Measurements from ENCODE around the gene ITPK1. TPM values are rescaled to one million over a fixed set of nuclear protein-coding genes. Genes with fewer than 3 reads are reported as not detected.
A peak's percentile ranks its signal among the peaks of the same experiment; 100 is the strongest.

The ITPK1 gene
- total and polyA plus RNA-seq, 2 experiments from 2014 or later: 35.9 to 101 TPM

DNA sequence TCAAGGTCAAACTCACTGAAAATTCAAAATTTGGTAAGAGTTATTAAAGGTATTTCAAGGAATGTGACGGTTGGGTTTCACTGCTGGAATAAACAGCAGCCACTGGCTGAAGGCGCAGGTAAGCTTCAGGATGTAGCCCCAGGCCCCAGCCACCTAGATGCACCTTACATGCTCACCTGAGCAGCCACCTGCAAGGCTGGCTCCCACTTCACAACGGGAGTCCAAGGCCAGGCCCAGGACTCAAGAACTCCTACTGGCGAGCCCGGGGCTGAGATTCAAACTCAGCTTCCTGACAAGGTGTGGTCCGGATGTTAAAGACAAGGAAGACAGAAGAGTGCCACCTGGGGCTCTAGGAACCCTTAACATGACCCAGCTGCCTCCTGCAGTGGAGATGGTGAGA is 78.4 kb downstream of the ITPK1 start:
- no peak overlapping the region for H3K4me3 ChIP-seq
- no peak for ATAC-seq
- no peaks in the 10 kb centered on the region for H3F3A ChIP-seq (replicated peaks; ENCODE audit: low read depth)
- peak overlapping the region; percentile 51; the same call in 1 of the 2 replicates for H3K27ac Mint-ChIP-seq
- H3K27me3 ChIP-seq (ENCODE audit: insufficient read depth): no peaks in the 10 kb centered on the region
- H2AFZ ChIP-seq: no peak overlapping the region
- H3K9me2 ChIP-seq (ENCODE audit: insufficient read depth): no peaks in the 10 kb centered on the region
- H3K79me2 ChIP-seq (replicated peaks; ENCODE audit: insufficient read depth): peaks cover 79% of the 10 kb centered on the region
- peaks cover 77% of the 10 kb centered on the region for H3K4me1 Mint-ChIP-seq
- no peak overlapping the region for H3K4me2 ChIP-seq
- TF ChIP-seq NANOG (IDR thresholded peaks at IDR 0.05; ENCODE audit: borderline replicate concordance) (no peak), ZNF331 (CRISPR knock-in tag; IDR thresholded peaks at IDR 0.05; ENCODE audit: low read depth) (no peak), POLR2AphosphoS5 (IDR thresholded peaks at IDR 0.05; ENCODE audit: low read depth) (no peak), EZH2 (IDR thresholded peaks at IDR 0.05; ENCODE audit: low read depth, unreplicated experiment) (no peak), ZNF114 (CRISPR knock-in tag; IDR thresholded peaks at IDR 0.05) (no peak), EZH2phosphoT487 (IDR thresholded peaks at IDR 0.05; ENCODE audit: unreplicated experiment) (no peak), CREB1 (CRISPR knock-in tag; IDR thresholded peaks at IDR 0.05; ENCODE audit: low read depth) (no peak), JUNB (IDR thresholded peaks at IDR 0.05; ENCODE audit: unreplicated experiment) (no peak), STAT1 (IDR thresholded peaks at IDR 0.05; ENCODE audit: unreplicated experiment) (no peak)
- TF ChIP-seq, protein P1, sequence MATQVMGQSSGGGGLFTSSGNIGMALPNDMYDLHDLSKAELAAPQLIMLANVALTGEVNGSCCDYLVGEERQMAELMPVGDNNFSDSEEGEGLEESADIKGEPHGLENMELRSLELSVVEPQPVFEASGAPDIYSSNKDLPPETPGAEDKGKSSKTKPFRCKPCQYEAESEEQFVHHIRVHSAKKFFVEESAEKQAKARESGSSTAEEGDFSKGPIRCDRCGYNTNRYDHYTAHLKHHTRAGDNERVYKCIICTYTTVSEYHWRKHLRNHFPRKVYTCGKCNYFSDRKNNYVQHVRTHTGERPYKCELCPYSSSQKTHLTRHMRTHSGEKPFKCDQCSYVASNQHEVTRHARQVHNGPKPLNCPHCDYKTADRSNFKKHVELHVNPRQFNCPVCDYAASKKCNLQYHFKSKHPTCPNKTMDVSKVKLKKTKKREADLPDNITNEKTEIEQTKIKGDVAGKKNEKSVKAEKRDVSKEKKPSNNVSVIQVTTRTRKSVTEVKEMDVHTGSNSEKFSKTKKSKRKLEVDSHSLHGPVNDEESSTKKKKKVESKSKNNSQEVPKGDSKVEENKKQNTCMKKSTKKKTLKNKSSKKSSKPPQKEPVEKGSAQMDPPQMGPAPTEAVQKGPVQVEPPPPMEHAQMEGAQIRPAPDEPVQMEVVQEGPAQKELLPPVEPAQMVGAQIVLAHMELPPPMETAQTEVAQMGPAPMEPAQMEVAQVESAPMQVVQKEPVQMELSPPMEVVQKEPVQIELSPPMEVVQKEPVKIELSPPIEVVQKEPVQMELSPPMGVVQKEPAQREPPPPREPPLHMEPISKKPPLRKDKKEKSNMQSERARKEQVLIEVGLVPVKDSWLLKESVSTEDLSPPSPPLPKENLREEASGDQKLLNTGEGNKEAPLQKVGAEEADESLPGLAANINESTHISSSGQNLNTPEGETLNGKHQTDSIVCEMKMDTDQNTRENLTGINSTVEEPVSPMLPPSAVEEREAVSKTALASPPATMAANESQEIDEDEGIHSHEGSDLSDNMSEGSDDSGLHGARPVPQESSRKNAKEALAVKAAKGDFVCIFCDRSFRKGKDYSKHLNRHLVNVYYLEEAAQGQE (IDR thresholded peaks at IDR 0.05; ENCODE audit: unreplicated experiment): no peak
- TF ChIP-seq, protein P2, sequence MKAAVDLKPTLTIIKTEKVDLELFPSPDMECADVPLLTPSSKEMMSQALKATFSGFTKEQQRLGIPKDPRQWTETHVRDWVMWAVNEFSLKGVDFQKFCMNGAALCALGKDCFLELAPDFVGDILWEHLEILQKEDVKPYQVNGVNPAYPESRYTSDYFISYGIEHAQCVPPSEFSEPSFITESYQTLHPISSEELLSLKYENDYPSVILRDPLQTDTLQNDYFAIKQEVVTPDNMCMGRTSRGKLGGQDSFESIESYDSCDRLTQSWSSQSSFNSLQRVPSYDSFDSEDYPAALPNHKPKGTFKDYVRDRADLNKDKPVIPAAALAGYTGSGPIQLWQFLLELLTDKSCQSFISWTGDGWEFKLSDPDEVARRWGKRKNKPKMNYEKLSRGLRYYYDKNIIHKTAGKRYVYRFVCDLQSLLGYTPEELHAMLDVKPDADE (IDR thresholded peaks at IDR 0.05): no peak
- TF ChIP-seq, protein P3, sequence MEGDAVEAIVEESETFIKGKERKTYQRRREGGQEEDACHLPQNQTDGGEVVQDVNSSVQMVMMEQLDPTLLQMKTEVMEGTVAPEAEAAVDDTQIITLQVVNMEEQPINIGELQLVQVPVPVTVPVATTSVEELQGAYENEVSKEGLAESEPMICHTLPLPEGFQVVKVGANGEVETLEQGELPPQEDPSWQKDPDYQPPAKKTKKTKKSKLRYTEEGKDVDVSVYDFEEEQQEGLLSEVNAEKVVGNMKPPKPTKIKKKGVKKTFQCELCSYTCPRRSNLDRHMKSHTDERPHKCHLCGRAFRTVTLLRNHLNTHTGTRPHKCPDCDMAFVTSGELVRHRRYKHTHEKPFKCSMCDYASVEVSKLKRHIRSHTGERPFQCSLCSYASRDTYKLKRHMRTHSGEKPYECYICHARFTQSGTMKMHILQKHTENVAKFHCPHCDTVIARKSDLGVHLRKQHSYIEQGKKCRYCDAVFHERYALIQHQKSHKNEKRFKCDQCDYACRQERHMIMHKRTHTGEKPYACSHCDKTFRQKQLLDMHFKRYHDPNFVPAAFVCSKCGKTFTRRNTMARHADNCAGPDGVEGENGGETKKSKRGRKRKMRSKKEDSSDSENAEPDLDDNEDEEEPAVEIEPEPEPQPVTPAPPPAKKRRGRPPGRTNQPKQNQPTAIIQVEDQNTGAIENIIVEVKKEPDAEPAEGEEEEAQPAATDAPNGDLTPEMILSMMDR (conservative IDR thresholded peaks at IDR 0.05; ENCODE audit: low read depth in 2 of 2): no peak
- TF ChIP-seq, protein P4, sequence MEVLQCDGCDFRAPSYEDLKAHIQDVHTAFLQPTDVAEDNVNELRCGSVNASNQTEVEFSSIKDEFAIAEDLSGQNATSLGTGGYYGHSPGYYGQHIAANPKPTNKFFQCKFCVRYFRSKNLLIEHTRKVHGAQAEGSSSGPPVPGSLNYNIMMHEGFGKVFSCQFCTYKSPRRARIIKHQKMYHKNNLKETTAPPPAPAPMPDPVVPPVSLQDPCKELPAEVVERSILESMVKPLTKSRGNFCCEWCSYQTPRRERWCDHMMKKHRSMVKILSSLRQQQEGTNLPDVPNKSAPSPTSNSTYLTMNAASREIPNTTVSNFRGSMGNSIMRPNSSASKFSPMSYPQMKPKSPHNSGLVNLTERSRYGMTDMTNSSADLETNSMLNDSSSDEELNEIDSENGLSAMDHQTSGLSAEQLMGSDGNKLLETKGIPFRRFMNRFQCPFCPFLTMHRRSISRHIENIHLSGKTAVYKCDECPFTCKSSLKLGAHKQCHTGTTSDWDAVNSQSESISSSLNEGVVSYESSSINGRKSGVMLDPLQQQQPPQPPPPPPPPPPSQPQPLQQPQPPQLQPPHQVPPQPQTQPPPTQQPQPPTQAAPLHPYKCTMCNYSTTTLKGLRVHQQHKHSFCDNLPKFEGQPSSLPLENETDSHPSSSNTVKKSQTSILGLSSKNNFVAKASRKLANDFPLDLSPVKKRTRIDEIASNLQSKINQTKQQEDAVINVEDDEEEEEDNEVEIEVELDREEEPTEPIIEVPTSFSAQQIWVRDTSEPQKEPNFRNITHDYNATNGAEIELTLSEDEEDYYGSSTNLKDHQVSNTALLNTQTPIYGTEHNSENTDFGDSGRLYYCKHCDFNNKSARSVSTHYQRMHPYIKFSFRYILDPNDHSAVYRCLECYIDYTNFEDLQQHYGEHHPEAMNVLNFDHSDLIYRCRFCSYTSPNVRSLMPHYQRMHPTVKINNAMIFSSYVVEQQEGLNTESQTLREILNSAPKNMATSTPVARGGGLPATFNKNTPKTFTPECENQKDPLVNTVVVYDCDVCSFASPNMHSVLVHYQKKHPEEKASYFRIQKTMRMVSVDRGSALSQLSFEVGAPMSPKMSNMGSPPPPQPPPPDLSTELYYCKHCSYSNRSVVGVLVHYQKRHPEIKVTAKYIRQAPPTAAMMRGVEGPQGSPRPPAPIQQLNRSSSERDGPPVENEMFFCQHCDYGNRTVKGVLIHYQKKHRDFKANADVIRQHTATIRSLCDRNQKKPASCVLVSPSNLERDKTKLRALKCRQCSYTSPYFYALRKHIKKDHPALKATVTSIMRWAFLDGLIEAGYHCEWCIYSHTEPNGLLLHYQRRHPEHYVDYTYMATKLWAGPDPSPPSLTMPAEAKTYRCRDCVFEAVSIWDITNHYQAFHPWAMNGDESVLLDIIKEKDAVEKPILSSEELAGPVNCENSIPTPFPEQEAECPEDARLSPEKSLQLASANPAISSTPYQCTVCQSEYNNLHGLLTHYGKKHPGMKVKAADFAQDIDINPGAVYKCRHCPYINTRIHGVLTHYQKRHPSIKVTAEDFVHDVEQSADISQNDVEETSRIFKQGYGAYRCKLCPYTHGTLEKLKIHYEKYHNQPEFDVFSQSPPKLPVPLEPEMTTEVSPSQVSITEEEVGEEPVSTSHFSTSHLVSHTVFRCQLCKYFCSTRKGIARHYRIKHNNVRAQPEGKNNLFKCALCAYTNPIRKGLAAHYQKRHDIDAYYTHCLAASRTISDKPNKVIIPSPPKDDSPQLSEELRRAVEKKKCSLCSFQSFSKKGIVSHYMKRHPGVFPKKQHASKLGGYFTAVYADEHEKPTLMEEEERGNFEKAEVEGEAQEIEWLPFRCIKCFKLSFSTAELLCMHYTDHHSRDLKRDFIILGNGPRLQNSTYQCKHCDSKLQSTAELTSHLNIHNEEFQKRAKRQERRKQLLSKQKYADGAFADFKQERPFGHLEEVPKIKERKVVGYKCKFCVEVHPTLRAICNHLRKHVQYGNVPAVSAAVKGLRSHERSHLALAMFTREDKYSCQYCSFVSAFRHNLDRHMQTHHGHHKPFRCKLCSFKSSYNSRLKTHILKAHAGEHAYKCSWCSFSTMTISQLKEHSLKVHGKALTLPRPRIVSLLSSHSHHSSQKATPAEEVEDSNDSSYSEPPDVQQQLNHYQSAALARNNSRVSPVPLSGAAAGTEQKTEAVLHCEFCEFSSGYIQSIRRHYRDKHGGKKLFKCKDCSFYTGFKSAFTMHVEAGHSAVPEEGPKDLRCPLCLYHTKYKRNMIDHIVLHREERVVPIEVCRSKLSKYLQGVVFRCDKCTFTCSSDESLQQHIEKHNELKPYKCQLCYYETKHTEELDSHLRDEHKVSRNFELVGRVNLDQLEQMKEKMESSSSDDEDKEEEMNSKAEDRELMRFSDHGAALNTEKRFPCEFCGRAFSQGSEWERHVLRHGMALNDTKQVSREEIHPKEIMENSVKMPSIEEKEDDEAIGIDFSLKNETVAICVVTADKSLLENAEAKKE (CRISPR knock-in tag; IDR thresholded peaks at IDR 0.05): no peak
- H3K36me3 ChIP-seq (ENCODE audit: insufficient read depth): no peaks in the 10 kb centered on the region
- no peaks in the 10 kb centered on the region for H3K36me3 Mint-ChIP-seq (ENCODE audit: low read depth)
- H3K4me3 Mint-ChIP-seq: no peak overlapping the region
- H3K4me1 ChIP-seq (ENCODE audit: insufficient read depth): peaks cover 53% of the 10 kb centered on the region
- peaks cover 6% of the 10 kb centered on the region; the same call in 1 of the 2 replicates for H4K20me1 ChIP-seq (replicated peaks; ENCODE audit: insufficient read depth)
- H3K27ac ChIP-seq (ENCODE audit: low read depth): no peak overlapping the region; the same call in 1 of the 2 replicates
- peak; percentile 51 for DNase-seq (ENCODE audit: low spot score)
- peaks cover 27% of the 10 kb centered on the region for H3K27me3 Mint-ChIP-seq (ENCODE audit: insufficient read depth, low read depth, poor library complexity)
- no peaks in the 10 kb centered on the region; the same call in 1 of the 3 replicates for H3K9me3 Mint-ChIP-seq

Data from GM23338 (cell line).